Inferior parietal cortex (tissue), 1 donor: ENCODE data around the gene DTNB.
"Not testable (repeated sequence)": the region's sequence is repeated elsewhere in the genome, so short reads cannot be mapped to it uniquely, and the experiment has no call there.

ENCODE experiments used
- DNase-seq: peaks from one replicate; pipeline ENCODE4 v3.0.0-alpha.2; 2016; ENCODE audit errors: extremely low spot score

Gene DTNB

DNA sequence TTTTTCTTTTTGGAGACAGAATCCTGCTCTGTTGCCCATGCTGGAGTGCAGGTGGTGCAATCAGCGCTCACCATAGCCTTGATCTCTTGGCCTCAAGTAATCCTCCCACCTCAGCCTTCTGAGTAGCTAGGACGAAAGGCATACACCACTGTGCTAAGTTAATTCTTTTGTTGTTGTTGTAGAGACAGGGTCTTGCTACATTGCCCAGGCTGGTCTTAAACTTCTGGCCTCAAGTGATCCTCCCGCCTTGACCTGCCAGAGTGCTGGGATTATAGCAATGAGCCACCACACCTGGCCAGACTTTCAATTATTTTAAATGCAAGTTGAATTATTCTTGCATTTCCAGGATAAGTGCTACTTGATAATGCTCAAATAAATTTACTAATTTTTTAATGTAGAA is 126.5 kb downstream of the DTNB start:
- DNase-seq = no peak

DNA sequence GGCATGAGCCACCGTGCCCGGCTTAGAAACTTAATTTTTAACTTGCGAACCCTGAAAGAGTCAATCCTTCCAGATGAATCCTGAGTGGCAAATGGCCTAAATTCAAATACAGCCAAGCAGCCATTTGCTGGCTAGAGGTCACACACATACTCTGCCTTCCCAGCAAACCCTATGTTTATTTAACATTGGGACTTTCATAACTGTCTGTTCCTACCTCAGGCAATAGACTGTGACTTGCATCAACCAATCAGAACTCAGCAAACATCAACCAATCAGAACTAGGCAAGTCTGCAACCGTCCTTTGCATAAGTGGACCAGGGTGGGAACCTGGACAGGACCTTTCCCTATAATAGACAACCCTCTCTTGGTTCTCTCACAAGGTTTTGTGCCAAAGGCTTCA is 127.5 kb downstream of the DTNB start:
- no peak for DNase-seq

DNA sequence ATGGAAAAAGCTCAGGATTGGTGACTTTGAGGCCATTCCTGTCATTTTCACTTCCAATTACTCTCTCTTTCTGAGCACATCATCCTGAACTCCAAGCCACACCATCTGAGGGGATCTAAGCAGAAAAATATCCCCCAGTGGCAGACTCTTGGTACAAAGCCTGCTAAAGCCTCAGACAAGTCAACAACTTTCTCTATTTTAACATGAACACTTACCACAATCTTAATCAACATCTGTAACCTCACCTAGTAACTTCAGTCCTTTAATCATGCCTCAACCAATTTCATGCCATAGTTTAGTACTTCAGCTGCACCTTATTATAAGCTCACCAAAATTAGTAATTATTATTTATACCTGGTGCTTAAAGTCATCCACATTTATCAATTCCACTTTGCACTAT is 128.9 kb downstream of the DTNB start:
- DNase-seq = no peak

- no peak for DNase-seq
Measured at GRCh38 chr2:25543939-25544338, 129.4 kb downstream of the DTNB start.

- no peak for DNase-seq
Measured at GRCh38 chr2:25541378-25541777, 132.0 kb downstream of the DTNB start.

DNA sequence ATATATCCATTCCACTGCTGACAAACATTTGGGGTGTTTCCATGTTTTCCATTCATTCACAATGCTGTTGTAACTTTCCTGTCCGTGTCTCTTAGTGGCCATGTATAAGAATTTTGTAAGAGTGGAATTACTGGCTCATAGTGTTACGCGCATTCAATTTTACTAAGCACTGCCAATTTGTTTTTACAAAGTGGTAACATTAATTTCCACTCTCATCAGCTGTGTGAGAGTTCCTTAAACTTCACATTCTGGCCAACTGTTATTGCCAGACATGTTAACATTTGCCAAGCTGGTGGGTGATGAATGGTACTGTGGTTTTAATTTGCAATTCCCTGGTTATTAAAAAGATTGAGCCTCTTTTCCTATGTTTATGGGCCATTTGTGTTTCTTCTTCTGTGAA is 134.2 kb downstream of the DTNB start:
- no peak for DNase-seq

DNA sequence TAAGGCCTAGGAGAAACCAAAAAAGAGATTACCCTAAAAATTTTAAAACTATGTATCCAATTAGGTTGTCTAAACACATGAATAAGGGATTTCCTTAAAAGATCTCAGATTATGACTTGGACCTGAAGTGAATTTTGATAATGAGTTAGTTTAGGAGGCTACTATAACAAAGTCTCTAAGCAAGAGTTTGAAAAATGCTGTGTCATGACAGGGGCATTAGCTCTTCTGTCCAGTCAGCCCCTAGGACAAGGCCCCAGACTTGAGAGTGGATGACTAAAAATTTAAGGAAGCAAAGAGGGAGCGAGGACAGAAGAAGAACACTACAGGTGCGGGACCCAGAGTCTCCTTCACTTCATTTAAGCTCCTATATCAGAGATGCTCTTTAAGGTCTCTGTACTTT is 135.9 kb downstream of the DTNB start:
- no peak for DNase-seq

DNA sequence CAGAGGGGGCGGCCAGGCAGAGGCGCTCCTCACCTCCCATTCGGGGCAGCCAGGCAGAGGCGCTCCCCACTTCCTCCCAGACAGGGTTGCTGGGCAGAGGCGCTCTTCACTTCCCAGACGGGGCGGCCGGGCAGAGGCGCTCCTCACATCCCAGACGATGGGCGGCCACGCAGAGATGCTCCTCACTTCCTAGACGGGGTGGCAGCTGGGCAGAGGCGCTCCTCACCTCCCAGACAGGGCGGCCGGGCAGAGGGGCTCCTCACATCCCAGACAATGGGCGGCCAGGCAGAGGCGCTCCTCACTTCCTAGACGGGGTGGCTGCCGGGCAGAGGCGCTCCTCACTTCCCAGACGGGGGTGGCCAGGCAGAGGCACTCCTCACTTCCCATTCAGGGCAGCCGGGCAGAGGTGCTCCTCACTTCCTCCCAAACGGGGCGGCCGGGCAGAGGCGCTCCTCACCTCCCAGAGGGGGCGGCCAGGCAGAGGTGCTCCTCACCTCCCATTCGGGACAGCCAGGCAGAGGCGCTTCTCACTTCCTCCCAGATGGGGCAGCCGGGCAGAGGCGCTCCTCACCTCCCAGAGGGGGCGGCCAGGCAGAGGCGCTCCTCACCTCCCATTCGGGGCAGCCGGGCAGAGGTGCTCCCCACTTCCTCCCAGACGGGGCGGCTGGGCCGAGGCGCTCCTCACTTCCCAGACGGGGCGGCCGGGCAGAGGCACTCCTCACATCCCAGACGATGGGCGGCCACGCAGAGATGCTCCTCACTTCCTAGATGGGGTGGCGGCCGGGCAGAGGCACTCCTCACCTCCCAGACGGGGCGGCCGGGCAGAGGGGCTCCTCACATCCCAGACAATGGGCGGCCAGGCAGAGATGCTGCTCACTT is 137.7 kb downstream of the DTNB start:
- DNase-seq = not testable (repeated sequence)

DNA sequence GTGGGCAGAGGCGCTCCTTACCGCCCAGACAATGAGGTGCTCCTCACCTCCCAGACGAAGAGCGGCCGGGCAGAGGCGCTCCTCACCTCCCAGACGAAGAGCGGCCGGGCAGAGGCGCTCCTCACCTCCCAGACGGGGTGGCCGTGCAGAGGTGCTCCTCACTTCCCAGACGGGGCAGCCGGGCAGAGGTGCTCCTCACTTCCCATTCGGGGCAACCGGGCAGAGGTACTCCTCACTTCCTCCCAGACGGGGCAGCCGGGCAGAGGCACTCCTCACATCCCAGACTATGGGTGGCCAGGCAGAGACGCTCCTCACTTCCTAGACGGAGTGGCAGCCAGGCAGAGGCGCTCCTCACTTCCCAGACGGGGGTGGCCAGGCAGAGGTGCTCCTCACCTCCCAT is 138.4 kb downstream of the DTNB start:
- not testable (repeated sequence) for DNase-seq

DNA sequence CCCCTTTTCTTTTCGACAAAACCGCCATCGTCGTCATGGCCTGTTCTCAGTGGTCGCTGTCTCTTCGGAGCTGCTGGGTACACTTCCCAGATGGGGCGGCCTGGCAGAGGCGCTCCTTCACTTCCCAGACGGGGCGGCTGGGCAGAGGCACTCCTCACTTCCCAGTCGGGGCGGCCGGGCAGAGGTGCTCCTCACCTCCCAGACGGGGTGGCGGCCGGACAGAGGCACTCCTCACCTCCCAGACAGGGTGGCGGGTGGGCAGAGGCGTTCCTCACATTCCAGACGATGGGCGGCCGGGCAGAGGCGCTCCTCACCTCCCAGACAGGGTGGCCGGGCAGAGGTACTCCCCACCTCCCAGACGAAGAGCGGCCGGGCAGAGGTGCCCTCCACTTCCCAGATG is 138.9 kb downstream of the DTNB start:
- no peak for DNase-seq

DNA sequence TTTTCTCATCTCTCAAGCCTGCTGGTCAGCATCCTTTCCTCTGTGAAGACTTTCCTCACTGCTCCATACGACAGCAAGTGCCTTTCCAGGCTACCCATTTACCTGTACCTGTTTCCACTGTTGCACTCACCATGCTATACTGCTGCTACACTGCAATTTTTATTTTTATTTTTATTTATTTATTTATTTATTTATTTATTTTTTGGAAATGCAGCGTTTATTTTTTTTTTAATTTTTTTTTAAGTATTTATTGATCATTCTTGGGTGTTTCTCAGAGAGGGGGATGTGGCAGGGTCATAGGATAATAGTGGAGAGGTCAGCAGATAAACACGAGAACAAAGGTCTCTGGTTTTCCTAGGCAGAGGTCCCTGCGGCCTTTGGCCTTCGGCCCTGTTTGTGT is 139.6 kb downstream of the DTNB start:
- not testable (repeated sequence) for DNase-seq

GRCh38 chr2:25532521-25532920 is 140.9 kb downstream of the DTNB start:
- no peak for DNase-seq

DNA sequence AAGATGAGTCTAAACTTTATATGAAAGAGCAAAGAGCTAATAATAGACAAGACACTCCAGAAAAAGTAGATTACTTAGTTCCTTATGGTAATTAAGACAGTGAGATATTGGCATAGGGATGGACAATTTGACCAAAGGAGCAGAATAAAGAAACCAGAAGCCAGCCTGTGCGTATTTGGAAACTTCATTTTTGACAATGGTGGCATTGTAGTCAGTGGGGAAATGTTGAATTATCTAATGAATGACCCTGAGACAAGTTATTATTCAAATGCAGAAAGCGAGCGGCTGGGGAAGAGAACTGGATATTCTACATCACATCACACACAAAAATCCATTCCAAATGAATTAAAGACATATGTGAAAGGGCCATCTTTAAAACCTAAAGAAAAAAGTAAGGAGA is 144.3 kb downstream of the DTNB start:
- DNase-seq = peak; percentile 57

GRCh38 chr2:25528173-25528572 is 145.2 kb downstream of the DTNB start:
- no peak for DNase-seq

- no peak for DNase-seq
Measured at GRCh38 chr2:25524507-25524906, 148.9 kb downstream of the DTNB start.

DNA sequence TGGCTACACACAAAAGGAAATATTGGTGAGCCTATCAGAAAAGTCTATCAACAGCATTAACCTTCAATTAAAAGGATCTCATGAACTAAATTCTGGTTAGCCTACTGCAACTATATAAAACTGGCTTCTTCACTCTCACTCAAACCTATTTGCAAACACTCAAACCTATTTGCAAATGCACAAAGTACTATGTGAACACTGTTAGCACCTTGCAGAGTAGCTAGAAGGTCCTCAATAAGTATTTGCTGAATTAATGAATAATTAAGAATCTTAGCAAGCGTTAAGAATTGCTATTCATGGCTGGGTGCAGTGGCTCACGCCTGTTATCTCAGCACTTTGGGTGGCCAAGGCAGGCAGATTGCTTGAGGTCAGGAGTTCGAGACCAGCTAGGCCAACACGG is 150.3 kb downstream of the DTNB start:
- DNase-seq = no peak

- peak; percentile 86 for DNase-seq
Measured at GRCh38 chr2:25521665-25522387, 151.6 kb downstream of the DTNB start.

- no peak for DNase-seq
Measured at GRCh38 chr2:25521126-25521525, 152.3 kb downstream of the DTNB start.

- no peak for DNase-seq
Measured at GRCh38 chr2:25517701-25518100, 155.7 kb downstream of the DTNB start.

DNA sequence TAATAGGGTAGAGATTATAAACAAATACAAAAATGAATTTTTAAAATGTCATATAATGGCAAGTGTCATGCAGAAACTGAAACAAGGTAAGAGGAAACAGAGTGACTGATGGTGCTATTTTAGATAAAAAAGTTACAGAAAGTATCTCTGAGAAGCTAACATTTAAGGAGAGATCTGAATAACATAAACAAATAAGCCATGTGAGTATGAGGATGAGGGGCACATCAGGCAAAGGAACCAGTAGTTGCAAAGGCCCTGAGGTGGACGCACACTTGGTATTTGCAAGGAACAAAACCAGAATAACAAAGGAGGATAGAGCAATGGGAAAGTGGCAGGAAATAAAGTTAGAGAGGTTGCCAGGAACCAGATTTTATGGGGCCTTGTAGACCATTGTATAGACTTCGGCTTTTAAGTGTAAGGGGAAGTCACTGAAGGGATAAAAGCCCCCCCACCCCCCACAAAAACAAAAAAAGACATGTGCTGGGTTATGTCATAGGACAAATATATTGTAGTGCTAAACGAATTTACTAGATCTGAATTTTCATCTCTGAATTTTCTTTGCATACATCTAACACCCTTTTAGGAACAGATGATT is 159.2 kb downstream of the DTNB start:
- no peak for DNase-seq

- no peak for DNase-seq
Measured at GRCh38 chr2:25512707-25513106, 160.7 kb downstream of the DTNB start.

DNA sequence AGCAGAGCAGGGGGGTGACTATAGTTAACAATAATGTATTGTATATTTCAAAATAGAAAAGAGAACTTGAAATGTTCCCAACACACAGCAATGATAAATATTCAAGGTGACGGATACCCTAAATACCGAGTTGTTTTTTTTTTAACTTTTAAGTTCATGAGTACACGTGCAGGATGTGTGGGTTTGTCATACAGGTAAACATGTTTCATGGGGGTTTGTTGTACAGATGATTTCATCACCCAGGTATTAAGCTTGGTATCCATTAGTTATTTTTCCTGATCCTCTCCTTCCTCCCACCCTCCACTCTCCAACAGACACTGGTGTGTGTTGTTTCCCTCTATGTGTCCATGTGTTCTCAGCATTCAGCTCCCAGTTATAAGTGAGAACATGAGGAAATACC is 167.2 kb downstream of the DTNB start:
- no peak for DNase-seq

DNA sequence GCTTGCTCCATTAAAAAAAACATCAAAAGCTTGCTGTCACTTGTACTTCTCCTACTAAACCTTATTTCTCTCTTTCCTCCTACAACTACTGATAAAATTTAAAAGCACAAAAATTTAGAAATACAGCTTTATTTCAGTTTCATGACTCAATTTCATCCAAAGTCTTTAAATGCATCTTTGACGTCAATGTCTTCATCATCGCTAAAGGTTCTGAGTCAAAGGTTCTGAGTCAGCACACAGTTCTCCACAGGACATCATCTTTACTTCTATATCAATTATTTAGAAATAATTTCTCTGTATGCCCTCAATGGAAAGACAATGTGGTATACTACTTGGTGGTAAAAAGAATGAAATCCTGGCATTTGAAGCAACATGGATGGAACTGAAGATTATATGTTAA is 167.8 kb downstream of the DTNB start:
- no peak for DNase-seq
